Measurements from ENCODE around the gene KIAA1958.

DNA sequence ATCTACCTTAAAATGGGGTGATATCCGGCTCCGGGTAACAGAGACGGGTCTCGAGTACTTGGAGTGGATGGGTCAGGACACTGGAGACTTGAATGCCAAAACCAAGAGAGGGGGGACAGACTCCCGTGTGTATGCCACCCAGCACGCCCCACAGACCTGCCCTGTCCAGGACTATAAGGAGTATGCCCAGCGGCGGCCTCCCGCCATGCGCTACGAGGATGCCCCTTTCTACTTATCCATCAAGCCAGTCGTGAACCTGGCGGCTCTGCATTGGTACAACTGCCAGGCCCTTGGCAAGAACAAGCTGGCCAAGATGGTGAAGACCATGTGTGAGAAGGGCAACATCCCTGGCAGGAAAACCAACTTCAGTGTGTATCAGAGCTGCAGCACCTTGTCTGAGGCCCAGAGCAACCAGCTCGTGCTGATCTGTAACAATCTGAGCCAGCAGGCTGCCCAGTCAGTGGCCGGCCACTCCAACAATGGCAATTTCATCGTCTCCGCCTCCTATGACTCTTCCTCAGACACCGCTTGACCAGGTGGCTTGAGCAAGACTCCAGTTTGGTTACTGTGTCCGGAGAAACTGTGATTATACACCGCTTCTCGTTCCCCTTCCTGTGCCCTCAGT is 131.9 kb downstream of the KIAA1958 start:
- TF ChIP-seq POLR2A (IDR thresholded peaks at IDR 0.05) (no peak), POLR2AphosphoS5 (IDR thresholded peaks at IDR 0.05) (no peak)
- TF ChIP-seq, protein P1, sequence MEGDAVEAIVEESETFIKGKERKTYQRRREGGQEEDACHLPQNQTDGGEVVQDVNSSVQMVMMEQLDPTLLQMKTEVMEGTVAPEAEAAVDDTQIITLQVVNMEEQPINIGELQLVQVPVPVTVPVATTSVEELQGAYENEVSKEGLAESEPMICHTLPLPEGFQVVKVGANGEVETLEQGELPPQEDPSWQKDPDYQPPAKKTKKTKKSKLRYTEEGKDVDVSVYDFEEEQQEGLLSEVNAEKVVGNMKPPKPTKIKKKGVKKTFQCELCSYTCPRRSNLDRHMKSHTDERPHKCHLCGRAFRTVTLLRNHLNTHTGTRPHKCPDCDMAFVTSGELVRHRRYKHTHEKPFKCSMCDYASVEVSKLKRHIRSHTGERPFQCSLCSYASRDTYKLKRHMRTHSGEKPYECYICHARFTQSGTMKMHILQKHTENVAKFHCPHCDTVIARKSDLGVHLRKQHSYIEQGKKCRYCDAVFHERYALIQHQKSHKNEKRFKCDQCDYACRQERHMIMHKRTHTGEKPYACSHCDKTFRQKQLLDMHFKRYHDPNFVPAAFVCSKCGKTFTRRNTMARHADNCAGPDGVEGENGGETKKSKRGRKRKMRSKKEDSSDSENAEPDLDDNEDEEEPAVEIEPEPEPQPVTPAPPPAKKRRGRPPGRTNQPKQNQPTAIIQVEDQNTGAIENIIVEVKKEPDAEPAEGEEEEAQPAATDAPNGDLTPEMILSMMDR (IDR thresholded peaks at IDR 0.05 in 8 of 11, conservative IDR thresholded peaks at IDR 0.05 in 3 of 11): no peak
